Measurements from ENCODE around the gene OGDH.

DNA sequence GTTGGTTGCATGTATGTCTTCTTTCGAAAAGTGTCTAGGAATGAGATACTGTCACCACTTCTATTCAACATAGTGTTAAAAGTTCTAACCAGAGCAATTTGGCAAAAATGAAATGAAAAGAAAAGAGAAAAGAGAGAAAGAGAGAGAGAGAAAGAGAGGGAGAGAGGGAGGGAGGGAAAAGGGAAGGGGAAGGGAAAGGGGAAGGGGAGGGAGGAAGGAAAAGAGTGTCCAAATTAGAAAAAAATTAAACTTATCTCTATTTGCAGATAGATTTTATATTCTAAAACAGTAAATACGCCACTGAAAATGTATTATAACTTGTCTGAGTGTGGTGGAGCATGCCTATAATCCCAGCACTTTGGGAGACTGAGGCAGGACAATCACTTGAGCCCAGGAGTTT lies 48.9 kb upstream of the OGDH start:
- TF ChIP-seq, protein P1, sequence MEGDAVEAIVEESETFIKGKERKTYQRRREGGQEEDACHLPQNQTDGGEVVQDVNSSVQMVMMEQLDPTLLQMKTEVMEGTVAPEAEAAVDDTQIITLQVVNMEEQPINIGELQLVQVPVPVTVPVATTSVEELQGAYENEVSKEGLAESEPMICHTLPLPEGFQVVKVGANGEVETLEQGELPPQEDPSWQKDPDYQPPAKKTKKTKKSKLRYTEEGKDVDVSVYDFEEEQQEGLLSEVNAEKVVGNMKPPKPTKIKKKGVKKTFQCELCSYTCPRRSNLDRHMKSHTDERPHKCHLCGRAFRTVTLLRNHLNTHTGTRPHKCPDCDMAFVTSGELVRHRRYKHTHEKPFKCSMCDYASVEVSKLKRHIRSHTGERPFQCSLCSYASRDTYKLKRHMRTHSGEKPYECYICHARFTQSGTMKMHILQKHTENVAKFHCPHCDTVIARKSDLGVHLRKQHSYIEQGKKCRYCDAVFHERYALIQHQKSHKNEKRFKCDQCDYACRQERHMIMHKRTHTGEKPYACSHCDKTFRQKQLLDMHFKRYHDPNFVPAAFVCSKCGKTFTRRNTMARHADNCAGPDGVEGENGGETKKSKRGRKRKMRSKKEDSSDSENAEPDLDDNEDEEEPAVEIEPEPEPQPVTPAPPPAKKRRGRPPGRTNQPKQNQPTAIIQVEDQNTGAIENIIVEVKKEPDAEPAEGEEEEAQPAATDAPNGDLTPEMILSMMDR (IDR thresholded peaks at IDR 0.05), result no peak
- TF ChIP-seq POLR2A (IDR thresholded peaks at IDR 0.05) (no peak), EP300 (IDR thresholded peaks at IDR 0.05) (no peak), POLR2AphosphoS5 (IDR thresholded peaks at IDR 0.05) (no peak)

All from suprapubic skin (tissue), 4 donors.